ENCODE data around the gene SBF2. TPM values are rescaled to one million over a fixed set of nuclear protein-coding genes. Genes with fewer than 3 reads are reported as not detected.

Gene SBF2
- total and polyA plus RNA-seq, 2 donors (not counting 1 experiment from before 2014, with no cell fraction given), result 5.6 to 17.7 TPM

DNA sequence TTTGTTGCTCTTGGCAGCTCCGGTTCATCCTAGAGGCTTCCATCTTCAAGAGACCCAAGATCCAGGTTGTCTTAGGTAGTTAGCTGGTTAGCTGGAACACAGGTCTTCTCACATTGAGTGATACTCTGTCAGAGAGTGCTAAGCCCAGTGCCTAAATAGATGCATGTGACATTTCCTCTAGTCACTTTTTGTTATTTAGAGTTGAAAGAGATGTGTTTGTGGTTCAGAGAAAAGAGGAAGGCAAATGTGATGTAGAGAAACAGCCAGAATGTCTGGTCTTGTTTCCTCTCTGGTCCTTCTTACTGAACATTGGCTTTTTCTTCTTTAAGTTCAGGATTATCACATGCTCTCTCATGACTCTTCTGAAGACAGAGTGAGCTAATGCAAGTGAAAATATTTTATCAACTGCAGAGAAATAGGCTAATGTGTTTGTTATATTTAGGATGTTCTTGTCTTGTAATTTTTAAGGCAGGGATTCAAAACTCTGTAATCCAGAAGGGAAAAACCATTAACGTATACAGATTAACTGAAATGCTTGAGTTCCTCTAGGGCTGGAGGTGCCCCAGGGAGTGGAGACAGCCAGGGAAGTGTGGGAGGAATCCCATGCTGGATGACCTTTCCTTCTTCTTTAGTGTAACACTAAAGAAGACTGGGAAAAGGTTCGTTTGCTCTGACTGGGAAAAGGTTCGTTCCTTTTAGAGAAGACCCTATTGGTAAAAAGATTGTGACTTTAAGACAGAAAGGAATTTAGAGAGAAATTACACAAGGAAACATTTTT is 554.7 kb downstream of the SBF2 start:
- WGBS (ENCODE audit: insufficient coverage), result 67% methylated on average over 1 of the region's 4 CpGs
- Histone ChIP-seq H3K79me2 (ENCODE audit: control insufficient read depth, insufficient read depth, low read length) (peaks cover 82% of the 10 kb centered on the region), H4K20me1 (ENCODE audit: control insufficient read depth, insufficient read depth, low read length, poor library complexity, severe bottlenecking) (no peaks in the 10 kb centered on the region), H3K27ac (ENCODE audit: low read length in 2 of 2) (peak overlapping the region; percentile 70 to 94), H3K9ac (ENCODE audit: low read length) (peak overlapping the region; percentile 30), H3K4me1 (ENCODE audit: control insufficient read depth in 2 of 2, insufficient read depth in 2 of 2, low read length in 2 of 2) (peaks cover 53 to 57% of the 10 kb centered on the region in 2 donors), H3K4me3 (ENCODE audit: control extremely low read depth in 1 of 5, extremely low read depth in 1 of 5, insufficient read depth in 1 of 5, low read depth in 2 of 5, low read length in 4 of 5) (no peak overlapping the region), H3K9me3 (ENCODE audit: control extremely low read depth in 1 of 3, control insufficient read depth in 2 of 3, insufficient read depth in 1 of 3, low read length in 2 of 3) (peaks cover 3 to 5% (median 4%) of the 10 kb centered on the region in 3 donors), H3K36me3 (replicated peaks in 1 of 2; ENCODE audit: control extremely low read depth in 1 of 2, control insufficient read depth in 1 of 2, extremely low read depth in 1 of 2, insufficient read depth in 2 of 2, low read length in 1 of 2) (peaks cover 21 to 84% of the 10 kb centered on the region in 2 experiments), H2AFZ (ENCODE audit: insufficient read depth, low read depth, low read length, poor library complexity, severe bottlenecking) (no peak overlapping the region), H3K27me3 (replicated peaks in 1 of 4; ENCODE audit: control extremely low read depth in 1 of 4, control insufficient read depth in 3 of 4, insufficient read depth in 4 of 4, low read length in 3 of 4) (no peaks in the 10 kb centered on the region), H3K4me2 (replicated peaks; ENCODE audit: low read depth, low read length, poor library complexity, severe bottlenecking) (peak overlapping the region; percentile 42)
- ATAC-seq (ENCODE audit: low read depth) (peak; percentile 85), DNase-seq (peak; percentile 77)
- Mint-ChIP-seq H3K9me3 (ENCODE audit: insufficient read depth) (no peaks in the 10 kb centered on the region), H3K4me1 (peaks cover 67% of the 10 kb centered on the region), H3K27me3 (no peaks in the 10 kb centered on the region), H3K4me3 (peak overlapping the region; percentile 84), H3K27ac (peak overlapping the region; percentile 98)
- ChIA-PET POLR2A (interaction anchor here (0.6 to 1.1 kb wide), 4 partner anchors 50 to 1118 kb away, joined by 3 to 8 read pairs (median 4); partner anchors contain the start of genes ZBED5 and ZNF143), CTCF (interaction anchor here (0.8 to 5.5 kb wide), 11 partner anchors 9 to 569 kb away, joined by 3 to 52 read pairs (median 4); no protein-coding TSS in a partner anchor)
- intact Hi-C loops (cut with micrococcal nuclease), result loop anchor here (1.0 to 5.0 kb wide), 6 partner anchors 8 to 162 kb away; partner anchors contain the start of gene SWAP70
- TF ChIP-seq EZH2 (IDR thresholded peaks at IDR 0.05; ENCODE audit: borderline replicate concordance, insufficient read depth, low read depth, low read length, poor library complexity, severe bottlenecking), result no peak
- TF ChIP-seq, protein P1, sequence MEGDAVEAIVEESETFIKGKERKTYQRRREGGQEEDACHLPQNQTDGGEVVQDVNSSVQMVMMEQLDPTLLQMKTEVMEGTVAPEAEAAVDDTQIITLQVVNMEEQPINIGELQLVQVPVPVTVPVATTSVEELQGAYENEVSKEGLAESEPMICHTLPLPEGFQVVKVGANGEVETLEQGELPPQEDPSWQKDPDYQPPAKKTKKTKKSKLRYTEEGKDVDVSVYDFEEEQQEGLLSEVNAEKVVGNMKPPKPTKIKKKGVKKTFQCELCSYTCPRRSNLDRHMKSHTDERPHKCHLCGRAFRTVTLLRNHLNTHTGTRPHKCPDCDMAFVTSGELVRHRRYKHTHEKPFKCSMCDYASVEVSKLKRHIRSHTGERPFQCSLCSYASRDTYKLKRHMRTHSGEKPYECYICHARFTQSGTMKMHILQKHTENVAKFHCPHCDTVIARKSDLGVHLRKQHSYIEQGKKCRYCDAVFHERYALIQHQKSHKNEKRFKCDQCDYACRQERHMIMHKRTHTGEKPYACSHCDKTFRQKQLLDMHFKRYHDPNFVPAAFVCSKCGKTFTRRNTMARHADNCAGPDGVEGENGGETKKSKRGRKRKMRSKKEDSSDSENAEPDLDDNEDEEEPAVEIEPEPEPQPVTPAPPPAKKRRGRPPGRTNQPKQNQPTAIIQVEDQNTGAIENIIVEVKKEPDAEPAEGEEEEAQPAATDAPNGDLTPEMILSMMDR (IDR thresholded peaks at IDR 0.05), result no peak

Data from B cell (primary cell).